ENCODE measurements around the gene ACOXL.
"Not testable (repeated sequence)": the region's sequence is repeated elsewhere in the genome, so short reads cannot be mapped to it uniquely, and the experiment has no call there.

Gene ACOXL

GRCh38 chr2:111072220-111072871, 340.0 kb downstream of the ACOXL start:
- DNase-seq, result no peak

- not testable (repeated sequence) for DNase-seq
These were observed 350.3 kb downstream of the ACOXL start for GRCh38 chr2:111082659-111083058.

- no peak for DNase-seq
These were observed 359.4 kb downstream of the ACOXL start for GRCh38 chr2:111091811-111092211.

GRCh38 chr2:111094691-111095090, 362.3 kb downstream of the ACOXL start:
- DNase-seq, result no peak

- DNase-seq, result no peak
These were observed 363.1 kb downstream of the ACOXL start for GRCh38 chr2:111095434-111095833.

- no peak for DNase-seq
These were observed 367.0 kb downstream of the ACOXL start for GRCh38 chr2:111099402-111099801.

- DNase-seq, result no peak
These were observed 367.9 kb downstream of the ACOXL start for GRCh38 chr2:111100087-111100764.

- DNase-seq, result no peak
These were observed 368.4 kb downstream of the ACOXL start for GRCh38 chr2:111100765-111101162.

GRCh38 chr2:111101592-111101991, 369.2 kb downstream of the ACOXL start:
- no peak for DNase-seq

GRCh38 chr2:111102216-111102615, 369.8 kb downstream of the ACOXL start:
- no peak for DNase-seq

- no peak for DNase-seq
These were observed 373.6 kb downstream of the ACOXL start for GRCh38 chr2:111105926-111106325.

GRCh38 chr2:111106706-111107105, 374.3 kb downstream of the ACOXL start:
- DNase-seq, result no peak

GRCh38 chr2:111108745-111109271, 376.4 kb downstream of the ACOXL start:
- DNase-seq, result no peak

GRCh38 chr2:111111101-111111755, 378.9 kb downstream of the ACOXL start:
- DNase-seq, result no peak

- no peak for DNase-seq
These were observed 381.5 kb downstream of the ACOXL start for GRCh38 chr2:111113838-111114237.

GRCh38 chr2:111116011-111116746, 383.8 kb downstream of the ACOXL start:
- no peak for DNase-seq

- DNase-seq, result peak; percentile 17
These were observed 384.6 kb downstream of the ACOXL start for GRCh38 chr2:111116843-111117597.

- DNase-seq, result no peak
These were observed 385.5 kb downstream of the ACOXL start for GRCh38 chr2:111117598-111118480.

- DNase-seq, result no peak
These were observed 386.2 kb downstream of the ACOXL start for GRCh38 chr2:111118481-111118980.

- DNase-seq, result no peak
These were observed 386.8 kb downstream of the ACOXL start for GRCh38 chr2:111118981-111119821.

All from cortex of kidney (tissue), 1 donor.